HepG2 (cell line): Measurements from ENCODE around the gene IFNK. TPM values are rescaled to one million over a fixed set of nuclear protein-coding genes. Genes with fewer than 3 reads are reported as not detected.

Source experiments
- ATAC-seq: fragments of 200-7000 bp; cut with Tn5 transposase; 3 replicates; pipeline ENCODE4 v1.9.1; 2020; ENCODE audit warnings: mild to moderate bottlenecking, moderate library complexity
- BruUV-seq: library from RNA; stranded (reverse); fragments of 400-500 nt; replicated peaks from 2 replicates; lab custom pipeline; 2021; lab: Mats Ljungman, UMichigan
- CTCF ChIA-PET: fragments of 300-600 bp; formaldehyde crosslinking; extraction: SDS; loops from one replicate; lab custom pipeline; 2021; ENCODE audit warnings: low total read pairs, inconsistent platforms, low intra/inter-chr PET ratio; lab: Yijun Ruan, JAX
- POLR2A ChIA-PET: fragments of 350-600 bp; sonication (Branson Sonifier 250); formaldehyde crosslinking; loops from one replicate; lab custom pipeline; 2020; ENCODE audit warnings: antibody characterized with exemption, inconsistent platforms; lab: Yijun Ruan, JAX
- DNase-seq: peaks from one replicate; pipeline ENCODE4 v3.0.0-alpha.2; 2015; ENCODE audit warnings: low spot score
- FAIRE-seq: peaks from 3 replicates; lab custom pipeline; 2011; peaks lifted over from hg19 to GRCh38; lab: Jason Lieb, UNC
- H2AFZ ChIP-seq: one replicate; pipeline ENCODE4 v1.6.1; 2011; ENCODE audit warnings: low read length, inconsistent platforms
- H3K27ac ChIP-seq: fragments of 300-600 bp; 3 replicates; pipeline ENCODE4 v1.8.0; 2011; ENCODE audit warnings: mixed run types, mild to moderate bottlenecking, mixed read lengths, low read length, inconsistent platforms; ENCODE audit not compliant: insufficient read depth; ENCODE audit errors: extremely low read length
- H3K27me3 ChIP-seq, 2 experiments: fragments of 200-600 bp in 1 of 2; 2 replicates in 1 of 2; 3 replicates in 1 of 2; pipeline versions ENCODE4 v1.6.0 to v1.8.0; 2011; ENCODE audit warnings: low read length in 2 of 2, mild to moderate bottlenecking in 2 of 2, moderate library complexity in 2 of 2, inconsistent platforms in 1 of 2; ENCODE audit not compliant: insufficient read depth in 2 of 2, control insufficient read depth in 1 of 2
- H3K36me3 ChIP-seq, 2 experiments: fragments of 200-600 bp in 1 of 2; replicated peaks in 1 of 2; 2 replicates in 1 of 2; 3 replicates in 1 of 2; pipeline versions ENCODE4 v1.5.1 to v1.8.0; 2011; ENCODE audit warnings: low read length in 2 of 2, inconsistent platforms in 1 of 2; ENCODE audit not compliant: insufficient read depth in 2 of 2, control insufficient read depth in 1 of 2
- H3K4me1 ChIP-seq: 2 replicates; pipeline ENCODE4 v1.5.1; 2012; ENCODE audit warnings: low read length, inconsistent platforms; ENCODE audit not compliant: insufficient read depth
- H3K4me2 ChIP-seq: 2 replicates; pipeline ENCODE4 v1.6.0; 2011; ENCODE audit warnings: low read depth, low read length, inconsistent platforms
- H3K4me3 ChIP-seq, 3 experiments: fragments of 200-600 bp in 1 of 3; sonication (generic), shearing (Covaris generic) in 1 of 3; replicated peaks in 1 of 3; 2 replicates each; pipeline ENCODE4 v1.5.1; 2011 to 2016; ENCODE audit warnings: low read length in 3 of 3, inconsistent platforms in 2 of 3, low read depth in 2 of 3, mild to moderate bottlenecking in 2 of 3, control low read depth in 1 of 3, mixed read lengths in 1 of 3; ENCODE audit not compliant: insufficient read depth in 1 of 3
- H3K79me2 ChIP-seq: one replicate; pipeline ENCODE4 v1.6.1; 2011; ENCODE audit warnings: low read length, inconsistent platforms; ENCODE audit not compliant: insufficient read depth
- H3K9ac ChIP-seq: 2 replicates; pipeline ENCODE4 v1.6.0; 2011; ENCODE audit warnings: mild to moderate bottlenecking, low read depth, low read length, inconsistent platforms; ENCODE audit not compliant: insufficient read depth
- H3K9me3 ChIP-seq: 2 replicates; pipeline ENCODE4 v1.5.1; 2012; ENCODE audit warnings: mild to moderate bottlenecking, low read length
- H4K20me1 ChIP-seq: 2 replicates; pipeline ENCODE4 v1.6.0; 2011; ENCODE audit warnings: inconsistent platforms, mild to moderate bottlenecking, low read length, moderate library complexity; ENCODE audit not compliant: insufficient read depth
- FIP1L1 ChIP-seq: fragments of 200-400 bp; formaldehyde crosslinking; IDR thresholded peaks from 2 replicates; pipeline ENCODE4 v1.6.1; 2018; ENCODE audit warnings: low read depth, mild to moderate bottlenecking, low read length, moderate library complexity, borderline replicate concordance; ENCODE audit not compliant: insufficient read depth
- FLYWCH1 ChIP-seq: sonication (generic); formaldehyde crosslinking; IDR thresholded peaks from 2 replicates; pipeline ENCODE4 v1.8.1; 2023; ENCODE audit warnings: mild to moderate bottlenecking, missing genetic modification reagents
- GTF3A ChIP-seq: sonication (generic); formaldehyde crosslinking; conservative IDR thresholded peaks from 2 replicates; pipeline ENCODE4 v1.4.0; 2020; ENCODE audit warnings: mild to moderate bottlenecking, missing genetic modification reagents
- NFRKB ChIP-seq: fragments of 450-650 bp; IDR thresholded peaks from 2 replicates; pipeline ENCODE4 v1.6.1; 2017
- RFX1 ChIP-seq: fragments of 450-650 bp; IDR thresholded peaks from 2 replicates; pipeline ENCODE4 v1.6.1; 2017
- SRSF1 ChIP-seq: fragments of 200-400 bp; formaldehyde crosslinking; optimal IDR thresholded peaks from 2 replicates; pipeline ENCODE3; 2017; ENCODE audit warnings: mild to moderate bottlenecking, low read depth, low read length, moderate library complexity
- SUZ12 ChIP-seq: fragments of 150-350 bp; IDR thresholded peaks from 2 replicates; pipeline ENCODE4 v1.6.1; 2014; ENCODE audit warnings: low read depth, low read length
- TCF7 ChIP-seq: sonication (generic); IDR thresholded peaks from 2 replicates; pipeline ENCODE4 v1.6.1; 2016; ENCODE audit warnings: antibody characterized with exemption, low read depth
- TOPORS ChIP-seq: sonication (generic); formaldehyde crosslinking; IDR thresholded peaks from 2 replicates; pipeline ENCODE4 v1.8.0; 2023; ENCODE audit warnings: mild to moderate bottlenecking, missing genetic modification reagents
- TSC22D2 ChIP-seq: sonication (generic); formaldehyde crosslinking; IDR thresholded peaks from 2 replicates; pipeline ENCODE4 v1.5.1; 2020; ENCODE audit warnings: missing genetic modification reagents, mild to moderate bottlenecking, borderline replicate concordance
- ZBTB20 ChIP-seq: sonication (generic); formaldehyde crosslinking; IDR thresholded peaks from 2 replicates; pipeline ENCODE4 v1.8.1; 2023; ENCODE audit warnings: missing genetic modification reagents, low read depth, mild to moderate bottlenecking, borderline replicate concordance
- ZEB1 ChIP-seq: IDR thresholded peaks from 2 replicates; pipeline ENCODE4 v1.6.1; 2012; ENCODE audit warnings: mild to moderate bottlenecking, low read depth, inconsistent platforms; ENCODE audit not compliant: insufficient replicate concordance
- ZFP91 ChIP-seq: sonication (generic); formaldehyde crosslinking; IDR thresholded peaks from 2 replicates; pipeline ENCODE4 v1.9.0; 2022; ENCODE audit warnings: missing genetic modification reagents, mild to moderate bottlenecking, borderline replicate concordance
- ZMAT5 ChIP-seq: sonication (generic); formaldehyde crosslinking; IDR thresholded peaks from 2 replicates; pipeline ENCODE4 v1.5.0; 2020; ENCODE audit warnings: mild to moderate bottlenecking, low read depth, missing genetic modification reagents, borderline replicate concordance
- ZNF12 ChIP-seq: sonication (generic); formaldehyde crosslinking; IDR thresholded peaks from 2 replicates; pipeline ENCODE4 v1.5.0; 2020; ENCODE audit warnings: missing genetic modification reagents
- ZNF350 ChIP-seq: sonication (generic); formaldehyde crosslinking; IDR thresholded peaks from 2 replicates; pipeline ENCODE4 v1.4.0; 2020; ENCODE audit warnings: mild to moderate bottlenecking, low read depth, missing genetic modification reagents, borderline replicate concordance
- ZNF547 ChIP-seq: sonication (generic); formaldehyde crosslinking; IDR thresholded peaks from 2 replicates; pipeline ENCODE4 v1.5.1; 2020; ENCODE audit warnings: mild to moderate bottlenecking, missing genetic modification reagents
- ZNF710 ChIP-seq: sonication (generic); formaldehyde crosslinking; IDR thresholded peaks from 2 replicates; pipeline ENCODE4 v1.5.0; 2020; ENCODE audit warnings: mild to moderate bottlenecking, missing genetic modification reagents, borderline replicate concordance
- ZSCAN12 ChIP-seq: sonication (generic); formaldehyde crosslinking; IDR thresholded peaks from 2 replicates; pipeline ENCODE4 v1.9.0; 2021; ENCODE audit warnings: mild to moderate bottlenecking, missing genetic modification reagents
- WGBS: methylation state at CpG from one replicate; pipeline ENCODE4 v1.1.6; 2017; ENCODE audit warnings: low lambda C conversion rate; 5-methylcytosine and 5-hydroxymethylcytosine counted together
- in situ Hi-C: cut with HindIII; loops from 2 replicates; pipeline ENCODE4 v1.10.0; 2017; ENCODE audit warnings: low pct_unique_long_range_greater_than_20kb; ENCODE audit not compliant: extremely low pct_ligation_motif_present
- intact Hi-C: fragments of 100-400 bp; cut with micrococcal nuclease; formaldehyde crosslinking; loops from one replicate; pipeline ENCODE4 v1.10.0; 2022; ENCODE audit not compliant: unreplicated experiment
- polyA plus RNA-seq, 8 experiments: library from polyadenylated mRNA; depleted of rRNA in 3 of 8; stranded (reverse) in 7 of 8; unstranded in 1 of 8; fragments of >200 nt; fragmentation: Illumina TruSeq in 4 of 8; extraction: Trizol in 4 of 8; gene quantifications; 2 replicates each; pipeline versions ENCODE4 v1.2.1 to v1.2.3, GENCODE V29; 2011 to 2016; ENCODE audit warnings: low read depth in 4 of 8, missing spikeins in 1 of 8, mixed read lengths in 1 of 8; ENCODE audit not compliant: insufficient read depth in 1 of 8
- total RNA-seq, 5 experiments: library from RNA; depleted of rRNA; stranded (reverse); fragments of >200 nt; fragmentation: Illumina TruSeq; extraction: Trizol; gene quantifications; 2 replicates each; pipeline ENCODE4 v1.2.3, GENCODE V29; 2016; ENCODE audit warnings: low read depth in 1 of 5

IFNK gene
- total and polyA plus RNA-seq, 2 of the 13 experiments (the other 11 are each of a cell fraction or from before 2014, with no cell fraction given), result not detected

- Histone ChIP-seq H3K4me3 (no peak overlapping the region), H3K79me2 (no peaks in the 10 kb centered on the region), H3K27me3 (peaks cover 7 to 26% of the 10 kb centered on the region in 2 experiments; a peak in 3 of 5 replicates), H2AFZ (no peak overlapping the region), H4K20me1 (no peaks in the 10 kb centered on the region), H3K9me3 (no peaks in the 10 kb centered on the region), H3K4me2 (no peak overlapping the region), H3K36me3 (no peaks in the 10 kb centered on the region), H3K27ac (no peak overlapping the region), H3K4me1 (peaks cover 9% of the 10 kb centered on the region), H3K9ac (no peak overlapping the region)
- BruUV-seq, result no TSS peak
- 87% methylated on average over 5 of the region's 8 CpGs for WGBS
- in situ Hi-C loops, result loop anchor here (5.0 kb wide), 1 partner anchor 195 kb away; no protein-coding TSS in a partner anchor
- POLR2A ChIA-PET, result no interaction called here
- CTCF ChIA-PET, result no interaction called here
- DNase-seq (no peak), ATAC-seq (no peak), FAIRE-seq (no peak)
- TF ChIP-seq ZNF547 (CRISPR knock-in tag), result no peak
- no peak for TF ChIP-seq TOPORS
- no peak for TF ChIP-seq NFRKB
- TF ChIP-seq ZSCAN12 (CRISPR knock-in tag), result no peak
- TF ChIP-seq ZFP91 (CRISPR knock-in tag), result no peak
- TF ChIP-seq ZNF350 (CRISPR knock-in tag), result no peak
- no peak for TF ChIP-seq ZEB1
- TF ChIP-seq RFX1, result no peak
- no peak for TF ChIP-seq TSC22D2
- no peak for TF ChIP-seq ZNF12 (CRISPR knock-in tag)
- no peak for TF ChIP-seq ZBTB20 (CRISPR knock-in tag)
- no peak for TF ChIP-seq SUZ12
- TF ChIP-seq SRSF1, result no peak
- TF ChIP-seq FLYWCH1 (CRISPR knock-in tag), result no peak
- no peak for TF ChIP-seq ZNF710 (CRISPR knock-in tag)
- TF ChIP-seq ZMAT5, result no peak
- TF ChIP-seq TCF7, result no peak
- TF ChIP-seq FIP1L1, result no peak
- TF ChIP-seq GTF3A (CRISPR knock-in tag), result no peak
- intact Hi-C loops, result no loop called here
Measured at GRCh38 chr9:27527702-27528075, 3.6 kb downstream of the IFNK start.
